Pancreas (tissue), 10 donors: ENCODE results near the gene RXRA. TPM values are rescaled to one million over a fixed set of nuclear protein-coding genes. Genes with fewer than 3 reads are reported as not detected.

Source experiments
- ATAC-seq, 4 donors: fragments of 200-7000 bp; cut with Tn5 transposase; one replicate each; pipeline versions ENCODE4 v1.8.0 to v1.9.1; 2020; ENCODE audit warnings: mild to moderate bottlenecking in 4 of 4, moderate library complexity in 4 of 4
- DNase-seq, 6 donors: peaks; one replicate each; pipeline ENCODE4 v3.0.0-alpha.2; 2020
- FAIRE-seq: peaks from 2 replicates; lab custom pipeline; 2012; peaks lifted over from hg19 to GRCh38; lab: Jason Lieb, UNC
- H3K27ac ChIP-seq, 4 donors: fragments of 200-600 bp; sonication (generic); 1 replicate in 3 of 4; 2 replicates in 1 of 4; pipeline versions ENCODE4 v1.5.0 to v1.8.0; 2020
- H3K27me3 ChIP-seq, 4 donors: fragments of 200-600 bp; one replicate each; pipeline ENCODE4 v1.8.0; 2021
- H3K36me3 ChIP-seq, 3 donors: fragments of 200-600 bp; sonication (generic) in 1 of 3; one replicate each; pipeline versions ENCODE4 v1.5.0 to v1.8.0; 2020 to 2021
- H3K4me1 ChIP-seq, 3 donors: fragments of 200-600 bp; one replicate each; pipeline ENCODE4 v1.8.0; 2021
- H3K4me3 ChIP-seq, 4 donors: fragments of 200-600 bp; sonication (generic) in 2 of 4; one replicate each; pipeline versions ENCODE4 v1.5.0 to v1.8.0; 2020 to 2021
- H3K9me3 ChIP-seq, 4 donors: fragments of 200-600 bp; one replicate each; pipeline ENCODE4 v1.8.0; 2021
- WGBS, 2 donors: extraction: QIAGEN DNeasy Blood & Tissue Kit; methylation state at CpG; one replicate each; pipeline ENCODE4 v1.1.7; 2013; 5-methylcytosine and 5-hydroxymethylcytosine counted together
- intact Hi-C, 3 donors: fragments of 100-400 bp; cut with DNase I; formaldehyde crosslinking; loops; one replicate each; pipeline versions ENCODE4 v1.11.1 to v1.14.2; 2022
- polyA plus RNA-seq, 2 donors: library from polyadenylated mRNA; stranded (reverse); fragments of 200-250 nt; gene quantifications; one replicate each; pipeline ENCODE4 v1.2.3, GENCODE V29; 2013
- total RNA-seq, 6 donors: library from RNA; stranded (reverse); fragmentation: NEBNext Ultra II Directional in 4 of 6; extraction: Animal tissue kit (Norgen Biotek cat#: 25700) in 4 of 6; gene quantifications; one replicate each; pipeline versions ENCODE4 v1.2.1 to v1.2.4, GENCODE V29; 2021 to 2023
- TF ChIP-seq, protein P1 (sequence below), 4 donors: fragments of 200-600 bp; sonication (generic) in 3 of 4; IDR thresholded peaks; one replicate each; pipeline versions ENCODE4 v1.5.0 to v1.8.0; 2021; ENCODE audit warnings: antibody characterized with exemption in 4 of 4
- donor health status: healthy with polysubstance abuse.
- donor health status: DM: no; HTN: no; CAD: no; lungs with moderate emphysema.
- donor health status: DM: no; HTN: no; CAD: no.
- donor health status: control.
- donor health status: control.
- donor health status: Bipolar disorder and iron deficiency.
- donor health status: DM: yes; HTN: yes; CAD: no.
- donor health status: DM: no; HTN: no; CAD: no.
- donor health status: DM: no; HTN: no; CAD: no.
- donor health status: DM: yes; HTN: yes; CAD: no.

The RXRA gene
- total and polyA plus RNA-seq, 8 donors = 20.2 to 35.1 (median 22.9) TPM

DNA sequence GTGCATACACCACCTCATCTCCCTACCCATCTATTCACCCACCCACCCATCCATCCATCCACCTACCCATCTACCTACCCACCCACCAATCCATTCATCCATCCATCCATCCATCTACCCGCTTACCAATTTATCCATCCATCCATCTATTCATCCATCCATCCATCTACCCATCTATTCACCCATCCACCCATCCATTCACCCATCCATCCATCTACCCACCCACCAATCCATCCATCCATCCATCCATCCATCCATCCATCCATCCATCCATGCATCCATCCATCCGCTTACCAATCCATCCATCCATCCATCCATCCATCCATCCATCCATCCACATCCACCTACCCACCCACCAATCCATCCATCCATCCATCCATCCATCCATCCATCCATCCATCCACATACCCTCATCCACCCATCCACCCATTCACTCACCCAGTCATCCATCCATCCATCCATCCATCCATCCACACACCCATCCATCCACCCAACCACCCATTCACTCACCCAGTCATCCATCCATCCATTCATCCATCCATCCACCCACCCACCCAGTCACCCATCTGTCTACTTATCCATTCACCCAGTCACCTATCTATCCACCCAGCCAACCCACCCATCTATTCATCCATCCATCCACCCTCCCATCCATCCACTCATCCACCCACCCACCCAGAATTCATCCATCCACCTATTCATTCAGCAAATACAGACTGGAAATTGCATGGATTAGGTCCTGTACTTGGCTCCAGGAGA lies 125.6 kb downstream of the RXRA start:
- 79 to 87% methylated on average over 2 of the region's 2 CpGs for WGBS, 2 donors
- no peak overlapping the region for H3K4me3 ChIP-seq
- no peak for ATAC-seq
- no peaks in the 10 kb centered on the region for H3K4me1 ChIP-seq
- H3K27ac ChIP-seq = no peak overlapping the region
- FAIRE-seq = no peak
- no peaks in the 10 kb centered on the region for H3K9me3 ChIP-seq
- intact Hi-C loops = loop anchor here in 1 of 3 donors (10.0 kb wide), 1 partner anchor 293 kb away; no protein-coding TSS in a partner anchor
- TF ChIP-seq, protein P1, sequence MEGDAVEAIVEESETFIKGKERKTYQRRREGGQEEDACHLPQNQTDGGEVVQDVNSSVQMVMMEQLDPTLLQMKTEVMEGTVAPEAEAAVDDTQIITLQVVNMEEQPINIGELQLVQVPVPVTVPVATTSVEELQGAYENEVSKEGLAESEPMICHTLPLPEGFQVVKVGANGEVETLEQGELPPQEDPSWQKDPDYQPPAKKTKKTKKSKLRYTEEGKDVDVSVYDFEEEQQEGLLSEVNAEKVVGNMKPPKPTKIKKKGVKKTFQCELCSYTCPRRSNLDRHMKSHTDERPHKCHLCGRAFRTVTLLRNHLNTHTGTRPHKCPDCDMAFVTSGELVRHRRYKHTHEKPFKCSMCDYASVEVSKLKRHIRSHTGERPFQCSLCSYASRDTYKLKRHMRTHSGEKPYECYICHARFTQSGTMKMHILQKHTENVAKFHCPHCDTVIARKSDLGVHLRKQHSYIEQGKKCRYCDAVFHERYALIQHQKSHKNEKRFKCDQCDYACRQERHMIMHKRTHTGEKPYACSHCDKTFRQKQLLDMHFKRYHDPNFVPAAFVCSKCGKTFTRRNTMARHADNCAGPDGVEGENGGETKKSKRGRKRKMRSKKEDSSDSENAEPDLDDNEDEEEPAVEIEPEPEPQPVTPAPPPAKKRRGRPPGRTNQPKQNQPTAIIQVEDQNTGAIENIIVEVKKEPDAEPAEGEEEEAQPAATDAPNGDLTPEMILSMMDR (IDR thresholded peaks at IDR 0.05) = no peak
- no peak for DNase-seq
- no peaks in the 10 kb centered on the region for H3K36me3 ChIP-seq
- no peaks in the 10 kb centered on the region for H3K27me3 ChIP-seq

DNA sequence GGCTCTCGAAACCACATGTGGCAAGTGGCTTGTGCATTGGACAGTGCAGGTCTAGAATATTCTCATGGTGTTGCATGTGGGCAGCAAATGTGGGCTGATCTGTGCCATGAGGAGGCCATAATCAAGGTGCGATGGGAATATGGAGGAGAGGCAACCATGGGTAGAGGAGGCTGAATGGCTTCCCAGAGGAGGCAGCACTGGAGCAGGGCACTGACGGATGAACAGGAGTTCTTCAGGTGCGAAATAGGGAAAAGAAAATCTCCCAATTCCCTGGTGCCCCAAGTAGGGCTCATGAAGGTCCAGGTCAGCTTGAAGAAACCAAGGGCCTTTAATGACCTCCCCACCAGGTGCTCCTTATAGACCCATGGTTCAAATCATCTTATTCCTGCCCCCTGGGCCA lies 126.5 kb downstream of the RXRA start:
- Histone ChIP-seq H3K4me3 (no peak overlapping the region), H3K27ac (no peak overlapping the region), H3K9me3 (no peaks in the 10 kb centered on the region), H3K27me3 (no peaks in the 10 kb centered on the region), H3K36me3 (no peaks in the 10 kb centered on the region), H3K4me1 (no peaks in the 10 kb centered on the region)
- intact Hi-C loops = loop anchor here in 1 of 3 donors (10.0 kb wide), 1 partner anchor 292 kb away; no protein-coding TSS in a partner anchor
- TF ChIP-seq, protein P1 (IDR thresholded peaks at IDR 0.05) = no peak
- ATAC-seq = no peak
- no peak for FAIRE-seq
- no peak for DNase-seq
- 80 to 92% methylated on average over 4 of the region's 4 CpGs for WGBS, 2 donors

DNA sequence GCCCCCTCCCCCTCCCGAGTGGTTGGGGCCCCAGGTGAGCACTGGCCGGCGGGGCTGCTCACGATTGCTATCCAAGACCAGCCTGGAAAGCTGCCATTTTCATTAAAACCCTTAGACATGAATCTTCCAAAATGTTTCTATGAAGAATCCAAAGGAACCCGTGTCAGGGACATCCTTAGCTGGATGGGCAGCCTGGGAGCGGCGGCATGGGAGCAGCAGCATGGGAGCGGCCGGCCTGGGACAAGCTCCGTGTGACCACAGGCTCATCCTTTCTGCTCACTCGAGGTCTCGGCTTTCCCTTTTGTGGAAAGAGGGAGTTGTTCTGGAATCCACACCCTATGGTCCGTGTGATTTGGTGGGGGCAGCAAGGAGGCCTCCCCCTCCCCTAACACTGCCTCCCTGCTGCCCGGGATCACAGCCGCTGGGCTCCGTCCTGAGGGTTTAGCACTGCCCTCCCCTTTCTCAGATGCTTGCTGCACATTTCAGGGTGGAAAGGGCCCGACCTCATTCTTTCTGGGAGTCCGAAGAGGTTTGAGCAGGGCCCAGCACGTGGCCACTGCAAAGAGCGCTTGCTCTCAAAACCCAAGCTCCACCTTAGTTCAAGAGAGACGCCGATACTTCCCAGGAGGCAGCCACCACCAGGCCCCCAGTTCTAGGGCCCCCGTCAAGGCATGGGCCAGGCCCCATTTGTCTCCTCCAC lies 127.7 kb downstream of the RXRA start:
- DNase-seq = peak in 1 of 6 donors; percentile 16
- intact Hi-C loops = loop anchor here in 1 of 3 donors (10.0 kb wide), 1 partner anchor 291 kb away; no protein-coding TSS in a partner anchor
- ATAC-seq = no peak
- H3K27me3 ChIP-seq = no peaks in the 10 kb centered on the region
- FAIRE-seq = no peak
- H3K4me3 ChIP-seq = no peak overlapping the region
- H3K9me3 ChIP-seq = no peaks in the 10 kb centered on the region
- WGBS, 2 donors = 81 to 89% methylated on average over 23 of the region's 23 CpGs
- TF ChIP-seq, protein P1 (IDR thresholded peaks at IDR 0.05) = no peak
- no peaks in the 10 kb centered on the region for H3K36me3 ChIP-seq
- no peak overlapping the region for H3K27ac ChIP-seq
- H3K4me1 ChIP-seq = no peaks in the 10 kb centered on the region

DNA sequence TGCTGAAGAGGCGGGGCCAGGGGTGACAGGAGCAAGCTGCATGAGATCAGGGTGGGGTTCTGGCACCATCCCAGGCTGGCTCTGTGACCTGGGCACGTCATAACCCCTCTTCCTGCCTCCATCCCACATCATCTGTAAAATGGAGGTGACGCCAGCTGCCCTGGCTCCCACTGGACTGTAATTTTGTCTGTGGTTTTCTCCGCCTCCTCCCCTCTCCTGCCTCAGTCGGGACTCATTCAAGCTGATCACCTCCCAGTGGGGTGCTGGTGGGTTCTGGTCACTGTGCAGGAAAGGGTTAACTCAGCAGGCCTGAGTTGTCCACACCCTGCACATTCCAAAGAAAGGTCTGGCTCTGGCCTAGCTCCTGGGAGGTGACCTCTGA lies 128.2 kb downstream of the RXRA start:
- FAIRE-seq (no peak), ATAC-seq (no peak), DNase-seq (peak in 1 of 6 donors; percentile 53)
- Histone ChIP-seq H3K27ac (no peak overlapping the region), H3K9me3 (no peaks in the 10 kb centered on the region), H3K4me3 (no peak overlapping the region), H3K36me3 (no peaks in the 10 kb centered on the region), H3K4me1 (no peaks in the 10 kb centered on the region), H3K27me3 (no peaks in the 10 kb centered on the region)
- intact Hi-C loops = loop anchor here in 1 of 3 donors (10.0 kb wide), 1 partner anchor 290 kb away; no protein-coding TSS in a partner anchor
- TF ChIP-seq, protein P1 (IDR thresholded peaks at IDR 0.05) = no peak
- WGBS, 2 donors = 84 to 89% methylated on average over 5 of the region's 5 CpGs
